ENCODE results near the gene MCIDAS. TPM values are rescaled to one million over a fixed set of nuclear protein-coding genes. Genes with fewer than 3 reads are reported as not detected.

Gene MCIDAS
- total RNA-seq, 3 donors from 2014 or later = 0.73 to 0.98 TPM; not detected in 1

DNA sequence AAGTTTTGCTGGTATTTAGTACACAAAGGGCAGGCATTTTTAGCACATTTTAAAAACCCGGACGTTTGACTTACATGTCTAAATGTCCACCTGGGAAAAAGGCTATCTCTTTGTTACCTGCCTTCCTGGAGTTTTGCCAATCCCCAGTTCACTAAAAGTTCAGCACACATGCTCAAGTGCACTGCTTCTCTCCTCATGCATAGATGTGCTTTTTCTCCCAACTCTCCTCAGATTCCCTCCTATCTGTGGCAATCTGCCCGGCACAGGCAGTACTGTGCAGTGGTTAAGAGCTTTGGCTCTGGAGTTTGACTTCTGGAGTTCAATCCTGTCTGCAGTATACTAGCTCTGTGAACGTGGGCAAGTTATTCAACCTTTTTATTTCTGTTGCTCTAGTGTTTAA is 14.6 kb upstream of the MCIDAS start:
- TF ChIP-seq, protein P1, sequence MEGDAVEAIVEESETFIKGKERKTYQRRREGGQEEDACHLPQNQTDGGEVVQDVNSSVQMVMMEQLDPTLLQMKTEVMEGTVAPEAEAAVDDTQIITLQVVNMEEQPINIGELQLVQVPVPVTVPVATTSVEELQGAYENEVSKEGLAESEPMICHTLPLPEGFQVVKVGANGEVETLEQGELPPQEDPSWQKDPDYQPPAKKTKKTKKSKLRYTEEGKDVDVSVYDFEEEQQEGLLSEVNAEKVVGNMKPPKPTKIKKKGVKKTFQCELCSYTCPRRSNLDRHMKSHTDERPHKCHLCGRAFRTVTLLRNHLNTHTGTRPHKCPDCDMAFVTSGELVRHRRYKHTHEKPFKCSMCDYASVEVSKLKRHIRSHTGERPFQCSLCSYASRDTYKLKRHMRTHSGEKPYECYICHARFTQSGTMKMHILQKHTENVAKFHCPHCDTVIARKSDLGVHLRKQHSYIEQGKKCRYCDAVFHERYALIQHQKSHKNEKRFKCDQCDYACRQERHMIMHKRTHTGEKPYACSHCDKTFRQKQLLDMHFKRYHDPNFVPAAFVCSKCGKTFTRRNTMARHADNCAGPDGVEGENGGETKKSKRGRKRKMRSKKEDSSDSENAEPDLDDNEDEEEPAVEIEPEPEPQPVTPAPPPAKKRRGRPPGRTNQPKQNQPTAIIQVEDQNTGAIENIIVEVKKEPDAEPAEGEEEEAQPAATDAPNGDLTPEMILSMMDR (IDR thresholded peaks at IDR 0.05) = no peak
- no peak for TF ChIP-seq POLR2AphosphoS5 (IDR thresholded peaks at IDR 0.05)
- TF ChIP-seq POLR2A (IDR thresholded peaks at IDR 0.05) = no peak
- no peaks in the 10 kb centered on the region for H3K27me3 ChIP-seq

DNA sequence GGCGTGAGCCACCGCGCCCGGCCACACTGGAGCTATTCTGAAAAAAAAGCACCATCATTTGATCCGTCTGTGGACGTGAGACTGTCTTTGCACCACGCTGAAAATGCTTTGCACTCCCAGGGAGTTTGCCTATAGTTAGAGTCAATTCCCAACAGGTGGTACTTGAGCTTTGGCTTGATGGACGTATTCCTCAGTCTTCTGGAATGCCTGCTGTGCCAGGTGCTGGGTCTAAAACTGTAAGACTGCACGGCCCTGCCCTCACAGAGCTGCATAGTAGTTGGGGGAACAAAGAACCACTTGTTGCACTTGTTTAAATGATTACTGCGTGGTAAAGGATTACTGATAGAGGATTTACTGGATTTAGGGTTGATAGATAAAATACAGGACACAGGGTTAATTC is 9.7 kb upstream of the MCIDAS start:
- no peaks in the 10 kb centered on the region for H3K27me3 ChIP-seq
- intact Hi-C loops (cut with DNase I; ENCODE audit: low total_unique reads) = no loop called here
- no peaks in the 10 kb centered on the region for H3K36me3 ChIP-seq
- no peak overlapping the region for H3K4me3 ChIP-seq
- H3K4me1 ChIP-seq = no peaks in the 10 kb centered on the region
- TF ChIP-seq, protein P1 (IDR thresholded peaks at IDR 0.05) = no peak
- no peak for TF ChIP-seq POLR2A (IDR thresholded peaks at IDR 0.05)
- TF ChIP-seq POLR2AphosphoS5 (IDR thresholded peaks at IDR 0.05) = no peak
- H3K27ac ChIP-seq = no peak overlapping the region
- H3K9me3 ChIP-seq = no peaks in the 10 kb centered on the region
- DNase-seq (ENCODE audit: low spot score in 2 of 2) = no peak

More for the DNA sequence above, 14.6 kb upstream of the MCIDAS start:
- Histone ChIP-seq H3K36me3 (no peaks in the 10 kb centered on the region), H3K4me1 (no peaks in the 10 kb centered on the region), H3K27ac (no peak overlapping the region), H3K4me3 (no peak overlapping the region), H3K9me3 (no peaks in the 10 kb centered on the region)
- no peak for DNase-seq (ENCODE audit: low spot score in 2 of 2)
- intact Hi-C loops (cut with DNase I; ENCODE audit: low total_unique reads) = no loop called here

DNA sequence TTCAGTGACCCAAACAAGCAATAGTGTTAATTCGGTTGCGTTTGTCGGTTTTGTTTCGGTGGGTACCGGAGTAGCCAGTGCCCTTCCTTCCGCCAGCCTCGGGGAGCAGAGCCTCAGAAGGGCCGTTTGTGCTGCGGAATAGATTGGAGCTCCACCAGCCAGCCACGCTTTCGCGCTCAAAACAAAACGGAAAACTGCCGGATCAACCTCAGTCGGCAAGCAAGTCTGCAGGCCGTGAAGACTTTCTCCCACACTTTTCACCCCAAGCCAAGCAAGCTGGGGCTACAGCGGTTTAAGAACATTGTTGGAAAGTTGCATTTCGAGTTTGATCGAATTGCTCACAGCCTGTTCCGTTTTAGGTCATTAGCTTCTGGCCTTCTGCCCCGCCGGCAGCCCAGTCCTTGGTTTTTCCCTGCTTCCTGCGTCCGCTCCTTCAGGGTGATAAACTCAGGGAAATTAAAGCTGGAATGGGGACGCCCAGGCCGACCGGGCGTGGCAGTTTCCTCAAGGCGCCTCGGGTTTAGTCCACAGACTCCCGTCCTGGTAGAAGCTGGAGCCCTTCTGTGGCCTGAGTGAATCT is 7.1 kb upstream of the MCIDAS start:
- TF ChIP-seq, protein P1 (IDR thresholded peaks at IDR 0.05) = no peak
- TF ChIP-seq POLR2A (IDR thresholded peaks at IDR 0.05) (no peak), POLR2AphosphoS5 (IDR thresholded peaks at IDR 0.05) (no peak)
- H3K4me3 ChIP-seq = peak overlapping the region; percentile 40 to 83 (median 73)
- peak overlapping the region; percentile 66 to 78 for H3K27ac ChIP-seq
- H3K4me1 ChIP-seq = no peaks in the 10 kb centered on the region
- no peaks in the 10 kb centered on the region for H3K9me3 ChIP-seq
- H3K36me3 ChIP-seq = no peaks in the 10 kb centered on the region
- peaks cover 2 to 16% of the 10 kb centered on the region in 2 donors for H3K27me3 ChIP-seq
- DNase-seq (ENCODE audit: low spot score in 2 of 2) = no peak
- intact Hi-C loops (cut with DNase I; ENCODE audit: low total_unique reads) = no loop called here

DNA sequence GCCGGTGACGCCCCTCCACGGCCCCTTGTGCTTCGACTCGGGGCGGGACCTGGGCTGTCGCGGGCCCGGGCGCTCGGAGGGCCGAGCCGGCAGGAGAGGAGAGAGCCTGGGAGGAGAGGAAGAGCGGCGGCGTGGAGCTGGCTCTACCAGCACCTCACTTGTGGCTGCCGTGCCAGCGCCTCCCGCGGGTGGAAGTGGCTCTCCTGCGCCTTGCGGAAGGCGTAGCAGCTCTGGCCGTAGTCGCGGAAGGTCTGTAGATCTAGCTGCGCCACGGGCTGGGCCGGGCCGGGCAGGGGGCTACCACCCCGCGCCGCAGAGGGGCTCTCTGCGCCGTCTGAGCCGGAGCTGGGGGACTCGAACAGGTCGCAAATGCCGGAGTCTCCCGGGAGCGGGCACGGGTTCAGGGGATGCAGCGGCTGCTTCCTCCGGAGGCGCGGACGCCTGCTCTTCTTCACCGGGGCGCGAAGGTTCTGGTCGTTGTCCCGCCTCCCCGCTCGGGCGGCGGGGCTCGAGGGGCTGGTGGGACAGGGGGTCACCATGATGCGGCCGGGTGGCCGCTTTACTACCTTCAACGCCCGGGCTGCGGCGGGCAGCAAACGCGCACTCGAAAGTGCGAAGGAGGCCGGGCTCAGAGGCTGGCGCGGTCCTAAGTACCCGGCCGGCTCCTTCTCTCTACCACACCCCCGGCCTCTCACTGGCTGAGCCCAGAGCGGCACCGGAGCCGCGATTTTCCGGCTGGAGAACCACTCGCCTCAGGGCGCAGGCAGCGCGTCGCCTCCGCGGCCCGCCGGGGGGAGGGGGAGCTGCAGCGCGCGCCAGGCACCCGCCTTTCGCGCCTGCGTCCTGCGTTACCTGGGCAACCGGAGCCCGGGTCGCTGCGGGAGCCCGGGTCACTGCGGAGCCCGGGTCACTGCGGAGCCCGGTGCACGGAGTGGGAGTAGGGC is 6.1 kb upstream of the MCIDAS start, which contains the start of gene CCNO:
CCNO (minus strand) TSS at position 624 of the 944 bp plus-strand sequence; CDS start at position 539, 85 bp downstream.
- Histone ChIP-seq H3K36me3 (no peaks in the 10 kb centered on the region), H3K4me1 (no peaks in the 10 kb centered on the region), H3K27me3 (peaks cover 2 to 22% of the 10 kb centered on the region in 2 donors), H3K9me3 (no peaks in the 10 kb centered on the region), H3K4me3 (peak within 1 kb of the TSS; percentile 40 to 83 (median 73)), H3K27ac (peak within 1 kb of the TSS; percentile 66 to 78)
- intact Hi-C loops (cut with DNase I; ENCODE audit: low total_unique reads) = no loop called here
- TF ChIP-seq POLR2AphosphoS5 (IDR thresholded peaks at IDR 0.05) (no peak), POLR2A (IDR thresholded peaks at IDR 0.05) (peak; percentile 23)
- TF ChIP-seq, protein P1 (IDR thresholded peaks at IDR 0.05) = no peak
- DNase-seq (ENCODE audit: low spot score in 2 of 2) = peak in 1 of 2 donors; percentile 52

Data from breast epithelium (tissue), 4 donors.